ENCODE measurements around the gene SEMA6A. TPM values are rescaled to one million over a fixed set of nuclear protein-coding genes. Genes with fewer than 3 reads are reported as not detected.
A peak's percentile ranks its signal among the peaks of the same experiment; 100 is the strongest.

The SEMA6A gene
- total RNA-seq, 1 experiment from 2014 or later, result 53.3 TPM

- Mint-ChIP-seq H3K27me3 (ENCODE audit: unreplicated experiment) (no peaks in the 10 kb centered on the region), H3K36me3 (ENCODE audit: insufficient read depth, unreplicated experiment) (no peaks in the 10 kb centered on the region), H3K4me3 (ENCODE audit: low read depth, unreplicated experiment) (no peak overlapping the region), H3K4me1 (ENCODE audit: low read depth, unreplicated experiment) (peaks cover 32% of the 10 kb centered on the region), H3K27ac (ENCODE audit: unreplicated experiment) (no peak overlapping the region), H3K9me3 (ENCODE audit: low read depth, unreplicated experiment) (no peaks in the 10 kb centered on the region)
- CTCF ChIA-PET, result no interaction called here
- DNase-seq, result no peak
- no peak for TF ChIP-seq CTCF (IDR thresholded peaks at IDR 0.05; ENCODE audit: unreplicated experiment)
- BruUV-seq (replicated peaks), result no TSS peak
- intact Hi-C loops (cut with micrococcal nuclease; ENCODE audit: unreplicated experiment), result loop anchor here (10.0 kb wide), 1 partner anchor 255 kb away; no protein-coding TSS in a partner anchor
Measured at GRCh38 chr5:116530276-116530675, 44.3 kb downstream of the SEMA6A start.

GRCh38 chr5:116529615-116530014, 45.0 kb downstream of the SEMA6A start:
- peak overlapping the region; percentile 61 for H3K4me3 Mint-ChIP-seq (ENCODE audit: low read depth, unreplicated experiment)
- peak overlapping the region; percentile 46 for H3K27ac Mint-ChIP-seq (ENCODE audit: unreplicated experiment)
- peaks cover 38% of the 10 kb centered on the region for H3K4me1 Mint-ChIP-seq (ENCODE audit: low read depth, unreplicated experiment)

GRCh38 chr5:116528519-116529234, 45.9 kb downstream of the SEMA6A start:
- H3K4me3 Mint-ChIP-seq (ENCODE audit: low read depth, unreplicated experiment), result peak overlapping the region; percentile 61

More at GRCh38 chr5:116529615-116530014, 45.0 kb downstream of the SEMA6A start:
- BruUV-seq (replicated peaks), result no TSS peak
- Mint-ChIP-seq H3K36me3 (ENCODE audit: insufficient read depth, unreplicated experiment) (no peaks in the 10 kb centered on the region), H3K27me3 (ENCODE audit: unreplicated experiment) (no peaks in the 10 kb centered on the region), H3K9me3 (ENCODE audit: low read depth, unreplicated experiment) (no peaks in the 10 kb centered on the region)
- CTCF ChIA-PET, result interaction anchor here (1.2 kb wide), 1 partner anchor 77 kb away, joined by 4 read pairs; no protein-coding TSS in a partner anchor
- TF ChIP-seq CTCF (IDR thresholded peaks at IDR 0.05; ENCODE audit: unreplicated experiment), result no peak
- intact Hi-C loops (cut with micrococcal nuclease; ENCODE audit: unreplicated experiment), result loop anchor here (2.0 to 10.0 kb wide), 4 partner anchors 15 to 255 kb away; no protein-coding TSS in a partner anchor
- no peak for DNase-seq

GRCh38 chr5:116527582-116527981, 47.0 kb downstream of the SEMA6A start:
- Mint-ChIP-seq H3K4me1 (ENCODE audit: low read depth, unreplicated experiment) (peaks cover 45% of the 10 kb centered on the region), H3K9me3 (ENCODE audit: low read depth, unreplicated experiment) (no peaks in the 10 kb centered on the region), H3K27me3 (ENCODE audit: unreplicated experiment) (no peaks in the 10 kb centered on the region), H3K36me3 (ENCODE audit: insufficient read depth, unreplicated experiment) (no peaks in the 10 kb centered on the region), H3K4me3 (ENCODE audit: low read depth, unreplicated experiment) (peak overlapping the region; percentile 61), H3K27ac (ENCODE audit: unreplicated experiment) (peak overlapping the region; percentile 60)
- no peak for TF ChIP-seq CTCF (IDR thresholded peaks at IDR 0.05; ENCODE audit: unreplicated experiment)
- no peak for DNase-seq
- CTCF ChIA-PET, result interaction anchor here (0.7 to 1.4 kb wide), 4 partner anchors 8 to 145 kb away, joined by 3 read pairs; no protein-coding TSS in a partner anchor
- BruUV-seq (replicated peaks), result no TSS peak
- intact Hi-C loops (cut with micrococcal nuclease; ENCODE audit: unreplicated experiment), result loop anchor here (2.0 to 5.0 kb wide), 2 partner anchors 35 to 75 kb away; no protein-coding TSS in a partner anchor

More at GRCh38 chr5:116528519-116529234, 45.9 kb downstream of the SEMA6A start:
- Mint-ChIP-seq H3K4me1 (ENCODE audit: low read depth, unreplicated experiment) (peaks cover 45% of the 10 kb centered on the region), H3K27me3 (ENCODE audit: unreplicated experiment) (no peaks in the 10 kb centered on the region), H3K9me3 (ENCODE audit: low read depth, unreplicated experiment) (no peaks in the 10 kb centered on the region), H3K36me3 (ENCODE audit: insufficient read depth, unreplicated experiment) (no peaks in the 10 kb centered on the region), H3K27ac (ENCODE audit: unreplicated experiment) (peak overlapping the region; percentile 46)
- intact Hi-C loops (cut with micrococcal nuclease; ENCODE audit: unreplicated experiment), result loop anchor here (2.0 to 5.0 kb wide), 3 partner anchors 16 to 76 kb away; no protein-coding TSS in a partner anchor
- CTCF ChIA-PET, result interaction anchor here (1.0 to 1.4 kb wide), 4 partner anchors 10 to 144 kb away, joined by 3 to 4 read pairs (median 3); no protein-coding TSS in a partner anchor
- DNase-seq, result no peak
- TF ChIP-seq CTCF (IDR thresholded peaks at IDR 0.05; ENCODE audit: unreplicated experiment), result no peak
- BruUV-seq (replicated peaks), result no TSS peak
